ENCODE measurements around the gene COBL. TPM values are rescaled to one million over a fixed set of nuclear protein-coding genes. Genes with fewer than 3 reads are reported as not detected.

Gene COBL
- total and polyA plus RNA-seq, 2 of the 8 experiments (the other 6 are each of a cell fraction or from before 2014, with no cell fraction given) = 13.8 to 40.4 TPM

GRCh38 chr7:51229620-51230323 is 86.8 kb downstream of the COBL start:
- H3K79me1 ChIP-seq (ENCODE audit: low read depth, low read length) = peaks cover 22% of the 10 kb centered on the region
- no peak overlapping the region for H2AFZ ChIP-seq (ENCODE audit: low read length)
- no peaks in the 10 kb centered on the region for H3K9me3 ChIP-seq (ENCODE audit: insufficient read depth in 2 of 2, low read depth in 1 of 2, low read length in 1 of 2)
- CTCF ChIA-PET (ENCODE audit: partially characterized antibody) = interaction anchor here (0.8 to 9.2 kb wide), 11 partner anchors 13 to 139 kb away, joined by 3 to 176 read pairs (median 3); no protein-coding TSS in a partner anchor
- 92% methylated on average over 11 of the region's 11 CpGs; no CpG with 5 or more reads in 1 of the 2 experiments for WGBS, 2 experiments (ENCODE audit: extremely low coverage in 1 of 2, insufficient coverage in 1 of 2, insufficient read length in 1 of 2, insufficient replicate concordance in 2 of 2, low coverage in 1 of 2, low lambda C conversion rate in 2 of 2, missing lambda C conversion rate in 1 of 2)
- H3K79me2 ChIP-seq (ENCODE audit: control insufficient read depth in 1 of 2, insufficient read depth in 2 of 2, low read length in 2 of 2) = peaks cover 0 to 24% of the 10 kb centered on the region in 2 experiments; a peak in 1 of 4 replicates
- H3K23me2 ChIP-seq (ENCODE audit: low read depth, low read length) = no peaks in the 10 kb centered on the region
- H3K4me3 ChIP-seq (ENCODE audit: extremely low read depth in 1 of 4, insufficient read depth in 2 of 4, low read depth in 3 of 4, low read length in 4 of 4) = no peak overlapping the region
- H2BK120ac ChIP-seq (replicated peaks; ENCODE audit: low read depth, low read length) = no peak overlapping the region
- no peak overlapping the region for H2BK12ac ChIP-seq (ENCODE audit: low read depth, low read length)
- no peak overlapping the region for H4K8ac ChIP-seq (ENCODE audit: extremely low read depth, insufficient read depth, low read length)
- H2BK20ac ChIP-seq (ENCODE audit: low read length) = 0 out of 2 replicates have a peak overlapping the region, but pooled peaks have one; percentile 15
- H3K18ac ChIP-seq (ENCODE audit: extremely low read depth, low read length) = no peak overlapping the region
- POLR2A ChIA-PET (ENCODE audit: partially characterized antibody) = interaction anchor here (1.0 to 1.7 kb wide), 2 partner anchors 13 to 106 kb away, joined by 3 to 5 read pairs; no protein-coding TSS in a partner anchor
- DNase-seq (ENCODE audit: low read depth in 1 of 2, low spot score in 2 of 2) = no peak
- no peak overlapping the region for H3K27ac ChIP-seq (ENCODE audit: low read depth, low read length)
- peaks cover 5 to 16% (median 8%) of the 10 kb centered on the region in 4 experiments; a peak in 6 of 7 replicates for H3K4me1 ChIP-seq (replicated peaks in 1 of 4; ENCODE audit: control insufficient read depth in 3 of 4, insufficient read depth in 4 of 4, low read length in 3 of 4)
- no peak overlapping the region for H3K9ac ChIP-seq (replicated peaks in 1 of 4; ENCODE audit: extremely low read depth in 1 of 4, low read depth in 3 of 4, low read length in 3 of 4)
- no peak overlapping the region for H3K23ac ChIP-seq (ENCODE audit: insufficient read length)
- FAIRE-seq = no peak
- H4K91ac ChIP-seq (replicated peaks; ENCODE audit: insufficient read length, low read length) = peak overlapping the region; percentile 62
- H3K36me3 ChIP-seq (ENCODE audit: control insufficient read depth in 2 of 4, insufficient read depth in 4 of 4, low read length in 3 of 4) = no peaks in the 10 kb centered on the region
- no peak overlapping the region for H4K5ac ChIP-seq (ENCODE audit: insufficient read length, low read depth, low read length)
- peaks cover 2 to 15% of the 10 kb centered on the region in 2 experiments for H4K20me1 ChIP-seq (replicated peaks in 1 of 2; ENCODE audit: control insufficient read depth in 1 of 2, insufficient read depth in 2 of 2, low read length in 2 of 2)
- 0 out of 2 replicates have a peak overlapping the region, but pooled peaks have one; percentile 19 for H2BK5ac ChIP-seq (ENCODE audit: low read depth, low read length)
- H3K27me3 ChIP-seq (replicated peaks in 1 of 4; ENCODE audit: control insufficient read depth in 3 of 4, extremely low read depth in 1 of 4, insufficient read depth in 3 of 4, low read length in 3 of 4) = no peaks in the 10 kb centered on the region; a peak in 1 of 7 replicates
- H2AK5ac ChIP-seq (ENCODE audit: low read depth, low read length) = no peak overlapping the region
- no peak overlapping the region for H3K56ac ChIP-seq (replicated peaks; ENCODE audit: insufficient read length, low read depth, low read length)
- no peak overlapping the region for H2BK15ac ChIP-seq (ENCODE audit: low read length)
- no peak overlapping the region for H3K14ac ChIP-seq (ENCODE audit: insufficient read length)
- peak overlapping the region; percentile 10 for H3K4ac ChIP-seq (replicated peaks; ENCODE audit: insufficient read length, low read depth, low read length)
- no peak overlapping the region for H3K4me2 ChIP-seq (ENCODE audit: insufficient read depth in 1 of 2, low read depth in 2 of 2, low read length in 2 of 2)
- TF ChIP-seq KDM4A (IDR thresholded peaks at IDR 0.05; ENCODE audit: low read depth, low read length, severe bottlenecking) (no peak), BRCA1 (IDR thresholded peaks at IDR 0.05; ENCODE audit: low read depth, low read length) (no peak), CEBPB (IDR thresholded peaks at IDR 0.05; ENCODE audit: low read depth, low read length) (no peak), SIN3A (conservative IDR thresholded peaks at IDR 0.05 in 1 of 2, IDR thresholded peaks at IDR 0.05 in 1 of 2; ENCODE audit: low read depth in 1 of 2, low read length in 2 of 2) (no peak), SAP30 (IDR thresholded peaks at IDR 0.05; ENCODE audit: insufficient read depth, insufficient replicate concordance, low read length) (no peak), KDM5A (IDR thresholded peaks at IDR 0.05; ENCODE audit: low read length) (no peak), CBX5 (IDR thresholded peaks at IDR 0.05; ENCODE audit: low read depth, low read length) (no peak), EZH2 (IDR thresholded peaks at IDR 0.05; ENCODE audit: low read depth, low read length, severe bottlenecking) (no peak), SP4 (IDR thresholded peaks at IDR 0.05; ENCODE audit: low read length) (no peak), PHF8 (conservative IDR thresholded peaks at IDR 0.05; ENCODE audit: low read depth, low read length) (no peak), YY1 (IDR thresholded peaks at IDR 0.05; ENCODE audit: low read depth, low read length) (no peak), SP1 (IDR thresholded peaks at IDR 0.05; ENCODE audit: low read depth, low read length) (no peak), CBX8 (IDR thresholded peaks at IDR 0.05; ENCODE audit: borderline replicate concordance, low read depth, low read length) (no peak)
